Upper lobe of right lung (tissue), 1 donor: ENCODE data around the gene REPIN1. TPM values are rescaled to one million over a fixed set of nuclear protein-coding genes. Genes with fewer than 3 reads are reported as not detected.
"Not testable (repeated sequence)": the region's sequence is repeated elsewhere in the genome, so short reads cannot be mapped to it uniquely, and the experiment has no call there.

Experiments
- ATAC-seq: fragments of 200-7000 bp; cut with Tn5 transposase; one replicate; pipeline ENCODE4 v1.9.1; 2020; ENCODE audit warnings: mild to moderate bottlenecking, moderate library complexity
- DNase-seq: peaks from one replicate; pipeline ENCODE4 v3.0.0-alpha.2; 2020
- H3K27ac ChIP-seq: fragments of 200-600 bp; one replicate; pipeline ENCODE4 v1.8.0; 2022
- H3K27me3 ChIP-seq: fragments of 200-600 bp; one replicate; pipeline ENCODE4 v1.8.0; 2022; ENCODE audit warnings: mild to moderate bottlenecking
- H3K36me3 ChIP-seq: fragments of 200-600 bp; one replicate; pipeline ENCODE4 v1.8.0; 2022
- H3K4me1 ChIP-seq: fragments of 200-600 bp; one replicate; pipeline ENCODE4 v1.8.0; 2022
- H3K4me3 ChIP-seq: fragments of 200-600 bp; one replicate; pipeline ENCODE4 v1.8.0; 2022; ENCODE audit warnings: mild to moderate bottlenecking
- H3K9me3 ChIP-seq: fragments of 200-600 bp; one replicate; pipeline ENCODE4 v1.8.0; 2022
- intact Hi-C: fragments of 100-400 bp; cut with DNase I; formaldehyde crosslinking; loops from one replicate; pipeline ENCODE4 v1.11.0; 2022
- total RNA-seq: library from RNA; stranded (reverse); fragmentation: NEBNext Ultra II Directional; extraction: Animal tissue kit (Norgen Biotek cat#: 25700); gene quantifications from one replicate; pipeline ENCODE4 v1.2.1, GENCODE V29; 2021
- TF ChIP-seq, protein P1 (sequence below): fragments of 200-600 bp; IDR thresholded peaks from one replicate; pipeline ENCODE4 v1.8.0; 2022; ENCODE audit warnings: antibody characterized with exemption
- donor health status: DM: no; HTN: yes; CAD: no; lungs with severe emphysema.

REPIN1 gene
- total RNA-seq, 1 donor from 2014 or later = 93.7 TPM

DNA sequence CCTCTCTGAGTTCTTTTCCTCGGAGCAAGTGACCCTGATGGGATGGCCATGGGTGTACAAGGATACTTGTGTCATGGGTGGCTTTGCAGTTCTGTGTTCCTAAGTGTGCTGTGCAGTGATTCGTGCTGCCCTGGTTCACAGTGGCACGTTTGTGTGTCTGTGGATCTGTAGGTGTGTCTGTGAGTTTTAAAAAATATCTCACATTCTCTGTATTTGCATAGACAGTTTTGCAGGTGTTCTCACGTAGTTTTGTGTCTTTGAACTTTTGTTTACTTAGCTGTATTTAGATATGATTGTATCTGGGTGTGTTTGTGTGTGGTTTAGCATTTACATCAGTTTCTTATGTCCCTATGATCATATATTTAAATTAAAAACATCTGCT, 14.2 kb downstream of the REPIN1 start:
- DNase-seq (no peak), ATAC-seq (no peak)
- H3K4me3 ChIP-seq = no peak overlapping the region
- no peaks in the 10 kb centered on the region for H3K36me3 ChIP-seq
- TF ChIP-seq, protein P1, sequence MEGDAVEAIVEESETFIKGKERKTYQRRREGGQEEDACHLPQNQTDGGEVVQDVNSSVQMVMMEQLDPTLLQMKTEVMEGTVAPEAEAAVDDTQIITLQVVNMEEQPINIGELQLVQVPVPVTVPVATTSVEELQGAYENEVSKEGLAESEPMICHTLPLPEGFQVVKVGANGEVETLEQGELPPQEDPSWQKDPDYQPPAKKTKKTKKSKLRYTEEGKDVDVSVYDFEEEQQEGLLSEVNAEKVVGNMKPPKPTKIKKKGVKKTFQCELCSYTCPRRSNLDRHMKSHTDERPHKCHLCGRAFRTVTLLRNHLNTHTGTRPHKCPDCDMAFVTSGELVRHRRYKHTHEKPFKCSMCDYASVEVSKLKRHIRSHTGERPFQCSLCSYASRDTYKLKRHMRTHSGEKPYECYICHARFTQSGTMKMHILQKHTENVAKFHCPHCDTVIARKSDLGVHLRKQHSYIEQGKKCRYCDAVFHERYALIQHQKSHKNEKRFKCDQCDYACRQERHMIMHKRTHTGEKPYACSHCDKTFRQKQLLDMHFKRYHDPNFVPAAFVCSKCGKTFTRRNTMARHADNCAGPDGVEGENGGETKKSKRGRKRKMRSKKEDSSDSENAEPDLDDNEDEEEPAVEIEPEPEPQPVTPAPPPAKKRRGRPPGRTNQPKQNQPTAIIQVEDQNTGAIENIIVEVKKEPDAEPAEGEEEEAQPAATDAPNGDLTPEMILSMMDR = no peak
- no peak overlapping the region for H3K27ac ChIP-seq
- no peaks in the 10 kb centered on the region for H3K27me3 ChIP-seq
- H3K4me1 ChIP-seq = peaks cover 17% of the 10 kb centered on the region
- intact Hi-C loops = no loop called here
- no peaks in the 10 kb centered on the region for H3K9me3 ChIP-seq

DNA sequence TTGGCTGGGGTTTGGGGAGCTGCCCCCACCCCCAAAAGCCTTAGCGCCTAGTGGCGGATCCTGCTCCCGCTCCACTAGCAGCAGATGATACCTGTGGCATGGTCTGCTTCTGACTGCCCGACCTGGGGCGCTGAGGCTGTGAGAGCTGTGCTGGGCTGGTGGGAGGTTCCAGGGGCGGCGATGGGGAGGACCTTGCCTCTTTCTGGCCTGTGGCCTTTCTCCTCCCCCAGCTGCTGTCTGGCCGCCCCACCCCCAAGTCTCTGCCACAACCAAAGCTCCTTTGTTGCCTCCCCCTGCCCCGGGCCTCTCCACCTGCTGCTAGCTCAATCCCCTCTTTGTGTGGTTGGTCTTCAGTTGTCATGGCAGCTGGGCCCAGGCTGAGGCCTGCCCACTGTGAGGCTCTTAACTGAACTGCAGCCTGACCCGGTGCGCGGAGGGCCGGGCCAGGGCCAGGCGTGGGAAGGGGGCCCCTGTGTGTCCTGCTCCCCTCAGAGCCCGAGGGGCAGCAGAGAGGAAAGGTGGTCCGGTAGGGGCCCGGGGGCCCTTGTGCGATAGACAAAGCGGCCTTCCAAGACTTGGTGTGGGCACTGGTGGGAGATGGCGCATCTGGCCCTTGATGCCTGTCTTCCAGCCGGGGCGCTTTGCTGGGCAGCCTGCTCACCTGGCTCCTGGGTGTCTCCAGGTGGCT, 15.2 kb downstream of the REPIN1 start:
- DNase-seq (peak; percentile 58), ATAC-seq (no peak)
- H3K4me1 ChIP-seq = peaks cover 15% of the 10 kb centered on the region
- H3K27me3 ChIP-seq = no peaks in the 10 kb centered on the region
- intact Hi-C loops = no loop called here
- no peaks in the 10 kb centered on the region for H3K9me3 ChIP-seq
- TF ChIP-seq, protein P1 = no peak
- no peaks in the 10 kb centered on the region for H3K36me3 ChIP-seq
- H3K27ac ChIP-seq = no peak overlapping the region
- H3K4me3 ChIP-seq = no peak overlapping the region

DNA sequence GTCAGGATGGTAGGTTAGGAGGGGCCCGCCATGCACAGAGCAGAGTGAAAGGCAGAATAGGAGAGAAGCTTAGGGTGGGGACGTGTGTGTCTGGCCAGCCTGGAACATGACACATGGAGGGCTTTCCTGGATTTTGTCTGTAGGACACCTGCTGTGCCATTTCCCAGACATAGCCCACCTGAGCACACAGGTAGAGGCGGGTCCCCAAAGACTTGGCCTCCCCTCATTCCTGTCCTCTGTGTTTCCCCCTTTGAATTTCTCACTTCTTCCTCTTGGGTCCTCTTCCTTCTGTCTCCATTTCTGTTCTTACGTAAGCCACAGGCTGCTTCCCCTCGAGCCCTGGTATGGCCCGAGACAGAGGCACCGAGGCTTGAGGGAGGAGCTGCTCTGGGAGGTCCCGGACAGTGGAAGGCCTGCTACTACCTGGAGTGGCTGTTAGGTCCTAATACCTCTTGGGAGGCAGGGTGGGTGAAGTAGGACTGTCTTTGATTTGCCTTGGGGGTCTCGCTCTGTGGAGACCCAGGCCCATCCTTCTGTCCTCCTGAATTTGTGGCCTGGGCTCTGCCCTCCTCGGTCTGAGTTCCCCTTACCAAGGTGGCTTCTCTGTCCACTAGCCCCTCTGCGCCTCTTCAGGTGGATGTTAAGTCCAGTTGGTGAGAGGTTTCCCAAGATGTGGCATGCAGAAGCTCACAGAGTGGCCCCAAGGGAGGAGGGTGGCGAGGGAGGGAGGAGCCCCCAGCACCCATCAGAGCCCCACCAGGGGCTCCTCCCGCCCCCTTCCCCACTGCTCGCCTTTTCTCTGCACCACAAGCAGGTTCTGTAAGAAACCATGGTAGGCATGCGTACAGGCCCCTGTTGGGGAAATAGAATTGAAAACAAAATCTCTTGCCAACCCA, 16.0 kb downstream of the REPIN1 start:
- DNase-seq (peak; percentile 59), ATAC-seq (peak; percentile 33)
- H3K4me1 ChIP-seq = peaks cover 19% of the 10 kb centered on the region
- TF ChIP-seq, protein P1 = no peak
- intact Hi-C loops = no loop called here
- H3K4me3 ChIP-seq = no peak overlapping the region
- H3K27ac ChIP-seq = no peak overlapping the region
- H3K9me3 ChIP-seq = no peaks in the 10 kb centered on the region
- H3K36me3 ChIP-seq = no peaks in the 10 kb centered on the region
- H3K27me3 ChIP-seq = no peaks in the 10 kb centered on the region

DNA sequence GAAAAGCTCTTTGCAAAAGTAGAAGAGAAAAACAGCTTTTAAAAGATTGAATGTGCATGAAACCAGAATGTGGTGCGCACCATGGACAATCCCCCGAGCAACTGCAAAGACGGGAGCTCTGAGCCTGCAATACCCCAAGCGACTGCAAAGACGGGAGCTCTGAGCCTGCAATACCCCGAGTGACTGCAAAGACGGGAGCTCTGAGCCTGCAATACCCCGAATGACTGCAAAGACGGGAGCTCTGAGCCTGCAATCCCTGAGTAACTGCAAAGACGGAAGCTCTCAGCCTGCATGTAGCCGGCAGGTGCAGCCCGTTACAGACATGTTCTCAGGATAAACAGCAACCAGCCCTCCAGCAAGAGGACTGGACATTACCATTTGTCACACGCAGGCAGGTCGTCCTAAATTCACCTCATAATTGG, 16.7 kb downstream of the REPIN1 start:
- H3K27me3 ChIP-seq = no peaks in the 10 kb centered on the region
- no peak overlapping the region for H3K27ac ChIP-seq
- no peak overlapping the region for H3K4me3 ChIP-seq
- H3K4me1 ChIP-seq = peaks cover 14% of the 10 kb centered on the region
- H3K36me3 ChIP-seq = peaks cover 5% of the 10 kb centered on the region
- DNase-seq (peak; percentile 13), ATAC-seq (no peak)
- TF ChIP-seq, protein P1 = no peak
- H3K9me3 ChIP-seq = no peaks in the 10 kb centered on the region
- intact Hi-C loops = no loop called here

DNA sequence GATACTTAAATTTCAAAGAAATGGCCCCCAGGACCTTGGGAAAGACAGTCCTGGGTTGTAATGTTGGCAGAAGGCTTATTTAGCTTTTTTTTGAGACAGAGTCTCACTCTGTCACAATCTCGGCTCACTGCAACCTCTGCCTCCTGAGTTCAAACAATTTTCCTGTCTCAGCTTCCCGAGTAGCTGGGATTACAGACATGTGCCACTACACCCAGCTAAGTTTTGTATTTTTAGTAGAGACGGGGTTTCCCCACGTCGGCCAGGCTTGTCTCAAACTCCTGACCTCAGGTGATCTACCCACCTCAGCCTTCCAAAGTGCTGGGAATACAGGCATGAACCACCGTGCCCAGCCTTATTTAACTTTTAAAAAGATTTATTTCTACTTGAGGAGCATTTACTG, 17.3 kb downstream of the REPIN1 start:
- intact Hi-C loops, H3K36me3 ChIP-seq, ATAC-seq, H3K9me3 ChIP-seq, H3K27me3 ChIP-seq, DNase-seq, H3K27ac ChIP-seq, H3K4me3 ChIP-seq: not testable (repeated sequence)
- H3K4me1 ChIP-seq = peaks cover 10% of the 10 kb centered on the region

DNA sequence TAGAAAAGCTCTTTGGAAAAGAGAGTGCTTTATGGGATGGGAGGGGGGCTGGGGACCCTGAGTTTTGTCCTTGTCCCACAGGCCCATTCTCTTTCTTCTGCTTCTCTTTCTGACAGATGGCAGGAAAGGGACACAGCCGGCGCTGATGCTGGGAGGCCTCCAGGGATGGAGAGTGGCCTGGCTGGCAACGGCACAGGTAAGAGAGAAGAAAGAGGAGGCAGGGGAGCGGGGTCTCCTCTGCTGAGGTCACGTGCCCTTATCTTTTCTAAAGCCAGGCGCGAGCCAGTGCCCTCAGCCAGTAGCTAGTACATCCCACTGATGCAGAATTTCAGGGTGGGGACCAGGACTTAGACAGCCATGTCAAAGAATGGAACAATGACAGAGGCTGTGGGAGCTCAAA, 19.7 kb downstream of the REPIN1 start:
- no peaks in the 10 kb centered on the region for H3K27me3 ChIP-seq
- no peaks in the 10 kb centered on the region for H3K9me3 ChIP-seq
- peaks cover 5% of the 10 kb centered on the region for H3K36me3 ChIP-seq
- H3K27ac ChIP-seq = no peak overlapping the region
- H3K4me3 ChIP-seq = no peak overlapping the region
- intact Hi-C loops = no loop called here
- no peak for ATAC-seq
- H3K4me1 ChIP-seq = peaks cover 10% of the 10 kb centered on the region
- peak; percentile 43 for DNase-seq
- TF ChIP-seq, protein P1 = no peak
